Measurements from ENCODE around the gene PLVAP.
A peak's percentile ranks its signal among the peaks of the same experiment; 100 is the strongest.
"Not testable (repeated sequence)": the region's sequence is repeated elsewhere in the genome, so short reads cannot be mapped to it uniquely, and the experiment has no call there.

The PLVAP gene

DNA sequence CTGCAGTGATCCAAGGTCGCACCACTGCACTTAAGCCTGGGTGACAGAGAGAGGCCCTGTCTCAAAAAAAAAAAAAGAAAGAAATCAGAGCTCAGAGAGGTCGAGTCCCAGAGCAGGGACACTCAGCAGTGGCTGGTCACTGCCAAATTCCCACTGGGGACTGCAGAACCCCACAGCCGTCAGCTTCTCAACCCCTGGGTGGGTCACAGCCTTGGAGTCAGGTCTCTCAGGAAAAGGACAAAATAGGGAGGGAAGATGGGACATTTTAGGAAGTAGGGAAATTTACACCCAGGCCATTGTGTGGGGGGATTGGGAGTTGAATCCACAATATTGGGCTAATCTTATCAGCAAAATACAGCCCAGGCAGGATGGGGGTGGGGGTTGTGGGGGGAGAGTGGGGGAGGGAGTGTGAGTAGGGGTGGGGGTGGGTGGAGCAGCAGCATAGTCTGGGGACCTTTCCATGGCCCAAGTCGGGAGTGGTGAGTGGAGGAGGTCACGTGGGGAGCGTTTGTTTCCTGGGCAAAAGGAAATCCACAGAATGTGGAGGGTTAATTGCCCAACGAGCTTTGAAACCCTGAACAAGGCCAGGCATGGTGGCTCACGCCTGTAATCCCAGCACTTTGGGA is 21.9 kb upstream of the PLVAP start:
- DNase-seq = no peak

DNA sequence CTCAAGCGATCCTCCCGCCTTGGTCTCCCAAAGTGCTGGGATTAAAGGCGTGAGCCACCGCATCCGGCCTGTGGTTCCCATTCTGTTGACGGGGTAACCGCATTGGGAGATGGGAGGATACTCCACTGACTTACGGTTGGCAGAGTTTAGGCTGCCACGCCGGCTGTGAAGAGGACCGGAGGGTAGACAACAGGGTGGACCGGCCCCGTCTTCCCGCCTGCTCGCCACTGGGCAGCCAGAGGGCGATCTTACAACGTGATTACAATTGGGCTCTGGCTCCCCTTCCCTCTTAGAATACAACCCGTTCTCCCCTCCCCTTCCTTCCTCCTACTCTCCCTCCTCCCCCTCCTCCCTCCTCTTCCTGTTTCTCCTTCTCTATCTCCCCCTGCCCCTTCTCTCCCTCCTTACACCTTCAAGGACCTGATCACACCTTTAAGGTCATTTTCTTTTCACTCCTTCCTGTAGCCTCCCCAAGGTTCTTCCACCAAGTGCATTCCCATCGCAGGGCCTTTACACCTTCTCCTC is 17.8 kb upstream of the PLVAP start:
- DNase-seq = no peak

DNA sequence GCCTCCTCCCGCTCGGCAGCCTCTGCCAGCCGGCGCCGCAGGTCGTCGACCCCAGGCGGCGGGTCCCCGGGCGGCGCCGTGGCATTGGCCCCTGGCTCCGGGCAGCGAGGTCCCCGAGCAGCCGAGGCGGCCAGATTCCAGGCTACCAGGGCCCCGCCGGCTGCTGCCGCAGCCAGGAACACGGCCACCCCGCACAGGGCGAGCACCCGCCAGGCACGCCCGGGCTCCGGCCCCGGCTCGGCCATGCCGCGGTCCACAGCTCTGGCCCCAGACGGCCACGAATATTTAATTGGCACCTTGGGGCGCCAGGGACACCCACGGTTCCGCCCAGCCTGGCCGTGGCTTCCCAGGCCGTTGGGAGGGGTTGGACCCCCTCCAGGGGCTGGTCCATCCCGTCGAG is 16.8 kb upstream of the PLVAP start, which contains the start of gene CCDC194:
TSS of gene CCDC194 (minus strand) at position 283 of the 400 bp plus-strand sequence. CDS start at position 245, 38 bp downstream.
- no peak for DNase-seq

DNA sequence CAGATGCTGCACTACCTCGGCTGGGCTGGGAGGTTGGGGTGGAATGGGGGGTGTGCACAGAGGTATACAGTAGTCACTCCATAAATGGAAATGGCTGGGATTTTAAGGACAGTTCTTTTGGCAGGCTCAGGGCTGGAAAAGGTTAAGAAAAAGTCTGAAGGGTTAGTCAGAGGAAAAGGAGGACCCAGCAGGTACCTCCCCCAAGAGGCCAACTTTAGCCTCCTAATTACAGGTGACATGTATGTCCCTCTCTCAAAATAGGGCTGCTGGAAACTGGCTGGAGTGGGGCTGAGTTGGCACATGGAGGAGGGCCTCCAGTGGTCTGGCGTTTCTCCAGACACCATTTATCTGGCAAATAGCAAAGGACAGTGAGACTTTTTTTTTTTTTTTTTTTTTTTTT is 15.9 kb upstream of the PLVAP start:
- DNase-seq = no peak

- DNase-seq = no peak
These were observed 14.4 kb upstream of the PLVAP start for GRCh38 chr19:17391371-17392151.

GRCh38 chr19:17390665-17391370 is 13.7 kb upstream of the PLVAP start:
- DNase-seq = peak; percentile 31

GRCh38 chr19:17389957-17390664 is 13.0 kb upstream of the PLVAP start:
- DNase-seq = no peak

DNA sequence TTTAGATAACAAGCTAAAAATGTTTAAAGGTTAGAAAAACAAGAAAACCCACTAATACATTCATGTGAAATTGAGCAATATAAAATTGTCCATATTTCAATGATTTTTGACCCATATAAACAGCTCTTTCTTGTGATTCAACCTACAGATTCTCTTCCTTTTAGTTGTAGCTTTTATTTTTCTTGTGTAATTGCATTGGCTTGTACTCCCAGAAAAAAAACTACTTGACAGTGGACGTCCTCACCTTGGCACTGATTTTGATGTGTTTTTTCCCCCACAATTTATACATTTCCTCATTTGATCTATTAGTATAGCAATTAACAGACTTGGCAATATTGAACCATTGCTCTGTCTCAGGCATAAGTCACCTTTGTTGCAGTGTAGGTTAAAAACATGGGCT is 12.1 kb upstream of the PLVAP start:
- DNase-seq = no peak

GRCh38 chr19:17385878-17386611 is 8.9 kb upstream of the PLVAP start:
- no peak for DNase-seq

GRCh38 chr19:17380426-17381138 is 3.4 kb upstream of the PLVAP start:
- DNase-seq = no peak

DNA sequence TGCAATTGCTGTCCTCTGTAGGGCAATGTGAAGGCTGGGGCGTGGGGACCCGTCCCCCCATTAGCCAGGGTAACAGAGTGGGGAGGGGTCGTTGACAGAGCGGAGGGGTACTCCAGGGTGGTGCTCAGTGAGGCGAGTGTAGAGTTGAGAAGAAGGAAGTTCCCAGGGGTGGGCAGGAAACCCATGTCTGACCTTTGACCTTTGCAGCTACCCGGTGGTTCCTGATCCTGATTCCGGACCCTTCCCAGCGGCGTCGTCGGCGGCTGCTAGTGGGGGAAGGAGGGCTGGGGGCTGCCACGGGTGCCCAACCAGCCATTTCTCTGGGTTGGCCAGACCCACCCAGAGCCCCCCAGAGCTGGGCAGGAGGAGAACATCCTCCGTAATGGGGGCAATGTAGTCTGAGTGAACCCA is 2.1 kb upstream of the PLVAP start:
- no peak for DNase-seq

- no peak for DNase-seq
These were observed 1.1 kb upstream of the PLVAP start for GRCh38 chr19:17378271-17378670.

DNA sequence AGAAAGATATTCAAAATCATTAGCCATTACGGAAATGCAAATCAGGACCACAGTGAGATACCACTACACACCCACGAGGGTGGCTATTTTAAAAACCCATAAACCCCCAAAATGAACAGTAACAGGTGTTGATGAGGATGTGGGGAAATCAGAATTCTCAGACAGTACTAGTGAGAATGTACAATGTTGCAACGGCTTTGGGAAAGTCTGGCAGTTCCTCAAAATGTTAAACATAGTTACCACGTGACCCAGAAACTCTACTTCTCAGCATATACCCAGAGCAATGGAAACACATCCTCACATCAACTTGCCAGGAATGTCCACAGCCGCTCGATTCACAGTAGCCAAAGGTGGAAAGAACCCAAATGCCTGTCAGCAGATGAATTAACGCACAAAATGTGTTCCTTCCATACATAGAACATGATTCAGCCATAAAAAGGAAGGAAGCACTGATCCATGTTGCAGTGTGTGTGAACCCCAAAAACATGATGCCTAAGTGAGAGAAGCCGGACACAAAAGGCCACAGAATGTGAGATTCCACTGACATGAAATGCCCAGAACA is 7.0 kb downstream of the PLVAP start:
- no peak for DNase-seq

DNA sequence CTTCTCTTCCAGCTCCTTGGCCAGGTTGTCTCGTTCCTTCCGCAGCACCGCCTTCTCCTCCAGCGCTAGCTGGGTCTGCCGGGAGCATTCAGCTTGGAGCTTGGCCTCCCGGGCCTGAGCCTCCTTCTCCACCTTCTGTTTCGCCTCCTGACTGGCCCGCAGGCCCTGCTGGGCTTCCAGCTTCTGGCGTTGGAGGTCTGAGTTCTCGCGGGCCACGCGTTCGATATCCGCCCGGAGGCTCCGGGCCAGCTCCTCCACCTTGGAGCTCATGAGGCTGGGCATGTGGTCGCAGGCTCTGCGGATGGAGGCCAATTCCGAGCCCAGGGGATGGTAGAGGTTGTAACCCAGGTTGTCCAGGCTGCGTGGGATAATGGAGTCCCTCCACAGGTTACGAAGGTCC is 11.8 kb downstream of the PLVAP start:
- DNase-seq = no peak

DNA sequence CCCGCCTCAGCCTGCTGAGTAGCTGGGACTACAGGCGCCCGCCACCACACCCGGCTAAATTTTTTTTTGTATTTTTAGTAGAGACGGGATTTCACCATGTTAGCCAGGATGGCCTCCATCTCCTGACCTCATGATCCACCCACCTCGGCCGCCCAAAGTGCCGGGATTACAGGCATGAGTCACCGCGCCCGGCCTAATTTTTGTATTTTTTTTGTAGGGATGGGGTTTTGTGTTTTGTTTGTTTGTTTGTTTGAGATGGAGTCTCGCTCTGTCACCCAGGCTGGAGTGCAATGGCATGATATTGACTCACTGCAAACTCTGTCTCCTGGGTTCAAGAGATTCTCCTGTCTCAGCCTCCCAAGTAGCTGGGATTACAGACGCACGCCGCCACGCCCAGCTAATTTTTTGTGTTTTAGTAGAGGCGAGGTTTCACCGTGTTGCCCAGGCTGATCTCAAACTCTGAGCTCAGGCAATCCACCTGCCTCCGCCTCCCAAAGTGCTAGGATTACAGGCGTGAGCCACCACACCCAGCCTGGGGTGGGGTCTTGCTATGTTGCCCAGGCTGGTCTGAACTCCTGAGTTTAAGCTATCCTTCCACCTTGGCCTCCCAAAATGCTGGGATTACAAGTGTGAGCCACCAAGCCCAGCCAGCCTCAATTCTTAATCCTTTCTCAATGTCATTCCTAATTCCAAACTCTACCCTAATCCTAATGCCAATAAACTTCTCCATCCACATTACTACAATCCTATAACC is 13.1 kb downstream of the PLVAP start:
- DNase-seq = not testable (repeated sequence)

DNA sequence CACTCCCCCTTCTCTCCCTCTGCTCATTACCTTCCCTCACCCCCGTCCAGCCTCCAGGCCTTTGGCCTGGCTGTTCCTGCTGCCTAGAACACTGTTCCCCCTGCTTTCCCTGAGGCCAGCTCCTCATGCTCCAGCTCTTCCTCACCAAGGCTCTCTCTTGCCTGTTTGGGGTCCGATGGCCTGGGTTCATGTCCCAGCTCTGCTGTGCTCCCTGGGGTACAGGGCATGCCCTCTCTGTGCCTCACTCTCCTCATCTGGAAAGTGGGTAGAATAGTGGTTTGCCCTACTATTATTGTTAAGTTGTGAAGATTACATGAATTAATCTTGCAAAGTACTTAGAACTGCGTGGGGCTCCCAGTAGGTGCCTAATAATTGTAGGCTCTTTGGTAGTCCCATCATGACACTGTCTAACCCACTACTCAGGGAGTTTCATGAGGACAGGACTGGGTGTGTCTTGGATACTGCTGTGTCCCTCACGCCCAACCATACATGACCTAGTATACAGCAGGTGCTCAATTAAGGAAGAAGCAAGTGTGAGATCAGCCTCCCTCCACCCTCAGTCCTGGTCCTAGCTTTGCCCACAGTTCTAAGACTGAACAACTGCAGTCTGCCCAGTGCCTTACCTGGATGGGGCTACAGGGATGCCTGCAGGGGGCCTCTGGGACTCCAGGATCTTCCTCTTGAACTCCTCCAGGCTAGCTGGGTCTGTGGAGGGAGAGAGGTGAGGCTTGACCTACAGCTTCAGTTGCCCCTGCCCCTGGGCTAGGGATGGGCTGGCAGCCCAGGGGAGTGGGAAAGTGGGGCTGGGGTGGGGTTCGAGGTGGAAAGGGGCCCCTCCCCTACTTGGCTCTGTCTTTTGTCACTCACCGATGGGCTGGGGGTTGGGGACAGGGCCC is 17.0 kb downstream of the PLVAP start:
- DNase-seq = no peak

DNA sequence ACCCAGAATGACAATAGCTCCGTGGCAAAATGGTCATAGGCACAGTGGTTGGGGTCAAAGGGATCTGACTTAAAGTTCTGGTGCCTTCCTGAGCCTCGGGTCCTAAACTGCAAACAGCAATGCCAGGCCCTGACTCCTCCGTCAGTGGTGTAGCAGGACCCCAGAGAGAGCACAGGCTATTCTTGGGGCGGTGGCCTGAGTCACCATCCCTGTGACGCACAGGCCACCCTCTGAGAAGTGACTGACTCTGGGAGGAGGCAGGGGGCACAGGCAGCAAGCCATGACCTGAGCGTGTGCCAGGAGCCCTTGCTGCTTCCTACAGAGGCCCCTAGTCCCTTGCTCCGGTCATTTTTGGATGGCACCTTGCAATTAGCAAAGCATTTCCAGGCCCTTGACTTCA is 18.7 kb downstream of the PLVAP start:
- no peak for DNase-seq

DNA sequence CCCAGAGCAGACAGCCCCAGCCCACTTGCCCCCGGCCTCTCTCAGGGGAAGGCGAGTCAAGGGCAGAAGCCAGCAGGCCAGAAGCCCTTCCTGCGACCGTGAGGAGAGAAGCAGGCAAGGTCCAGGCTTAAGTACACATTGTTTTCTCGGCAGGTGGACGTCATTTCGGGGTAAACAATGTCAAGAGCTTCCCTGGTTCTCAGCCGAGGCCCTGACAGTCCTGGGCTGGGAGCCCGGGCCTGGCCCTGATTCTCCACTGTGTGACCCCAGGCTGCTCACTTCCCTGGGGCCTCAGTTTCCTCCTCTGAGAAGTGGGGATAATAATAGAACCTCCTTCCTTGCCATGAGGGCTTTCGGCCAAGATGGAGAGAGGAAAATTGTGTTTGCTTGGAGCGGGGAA is 19.4 kb downstream of the PLVAP start:
- no peak for DNase-seq

- DNase-seq = no peak
These were observed 20.0 kb downstream of the PLVAP start for GRCh38 chr19:17357078-17357666.

Measured in NCI-H2081 treated with DMSO at 0.1 percent for 48 hours (cell line).